ENCODE data around the gene ANKFN1. TPM values are rescaled to one million over a fixed set of nuclear protein-coding genes. Genes with fewer than 3 reads are reported as not detected.
A peak's percentile ranks its signal among the peaks of the same experiment; 100 is the strongest.

The ANKFN1 gene
- total RNA-seq, 2 donors from 2014 or later: 0.26 to 0.33 TPM

- Histone ChIP-seq H3K27ac (no peak overlapping the region), H3K4me3 (no peak overlapping the region), H3K27me3 (no peaks in the 10 kb centered on the region), H3K36me3 (replicated peaks in 1 of 2; ENCODE audit: insufficient read depth in 1 of 2, low read depth in 2 of 2) (no peaks in the 10 kb centered on the region), H3K4me1 (no peaks in the 10 kb centered on the region), H3K9me3 (no peaks in the 10 kb centered on the region)
- intact Hi-C loops (cut with DNase I): no loop called here
- ATAC-seq (no peak), DNase-seq (no peak)
- 70 to 78% methylated on average over 2 of the region's 2 CpGs for WGBS, 2 donors
- TF ChIP-seq CTCF (IDR thresholded peaks at IDR 0.05): no peak
- no peak for TF ChIP-seq POLR2A (IDR thresholded peaks at IDR 0.05)
Measured at GRCh38 chr17:56497132-56497531, 343.9 kb downstream of the ANKFN1 start.

GRCh38 chr17:56499799-56500388 lies 346.6 kb downstream of the ANKFN1 start:
- peak in 1 of 4 donors; percentile 8 for DNase-seq
- intact Hi-C loops (cut with DNase I): no loop called here
- Histone ChIP-seq H3K9me3 (no peaks in the 10 kb centered on the region), H3K27ac (no peak overlapping the region), H3K4me3 (no peak overlapping the region), H3K27me3 (no peaks in the 10 kb centered on the region), H3K36me3 (replicated peaks in 1 of 2; ENCODE audit: insufficient read depth in 1 of 2, low read depth in 2 of 2) (no peaks in the 10 kb centered on the region), H3K4me1 (no peaks in the 10 kb centered on the region)
- ATAC-seq: no peak
- TF ChIP-seq POLR2A (IDR thresholded peaks at IDR 0.05): no peak
- peak in 4 of 7 experiments; percentile 10 to 24 (median 12) for TF ChIP-seq CTCF (IDR thresholded peaks at IDR 0.05)
- 38 to 59% methylated on average over 1 of the region's 1 CpG for WGBS, 2 donors

- intact Hi-C loops (cut with DNase I): no loop called here
- WGBS, 2 donors: 47 to 62% methylated on average over 5 of the region's 5 CpGs
- H3K27ac ChIP-seq: no peak overlapping the region
- H3K4me3 ChIP-seq: no peak overlapping the region
- no peaks in the 10 kb centered on the region for H3K9me3 ChIP-seq
- ATAC-seq: no peak
- no peaks in the 10 kb centered on the region for H3K4me1 ChIP-seq
- no peak for TF ChIP-seq CTCF (IDR thresholded peaks at IDR 0.05)
- no peak for TF ChIP-seq POLR2A (IDR thresholded peaks at IDR 0.05)
- DNase-seq: no peak
- H3K36me3 ChIP-seq (replicated peaks in 1 of 2; ENCODE audit: insufficient read depth in 1 of 2, low read depth in 2 of 2): no peaks in the 10 kb centered on the region
- H3K27me3 ChIP-seq: no peaks in the 10 kb centered on the region
Measured at GRCh38 chr17:56502120-56502654, 348.9 kb downstream of the ANKFN1 start.

- Histone ChIP-seq H3K9me3 (no peaks in the 10 kb centered on the region), H3K4me3 (no peak overlapping the region), H3K4me1 (no peaks in the 10 kb centered on the region), H3K27me3 (no peaks in the 10 kb centered on the region), H3K27ac (no peak overlapping the region), H3K36me3 (replicated peaks in 1 of 2; ENCODE audit: insufficient read depth in 1 of 2, low read depth in 2 of 2) (no peaks in the 10 kb centered on the region)
- TF ChIP-seq POLR2A (IDR thresholded peaks at IDR 0.05) (no peak), CTCF (IDR thresholded peaks at IDR 0.05) (no peak)
- intact Hi-C loops (cut with DNase I): no loop called here
- DNase-seq: no peak
- 88 to 92% methylated on average over 2 of the region's 2 CpGs for WGBS, 2 donors
- ATAC-seq: no peak
Measured at GRCh38 chr17:56505154-56505756, 352.0 kb downstream of the ANKFN1 start.

GRCh38 chr17:56506349-56506748 lies 353.1 kb downstream of the ANKFN1 start:
- H3K9me3 ChIP-seq: no peaks in the 10 kb centered on the region
- DNase-seq: no peak
- no peak for TF ChIP-seq CTCF (IDR thresholded peaks at IDR 0.05)
- TF ChIP-seq POLR2A (IDR thresholded peaks at IDR 0.05): no peak
- intact Hi-C loops (cut with DNase I): no loop called here
- H3K4me1 ChIP-seq: no peaks in the 10 kb centered on the region
- H3K27me3 ChIP-seq: no peaks in the 10 kb centered on the region
- H3K36me3 ChIP-seq (replicated peaks in 1 of 2; ENCODE audit: insufficient read depth in 1 of 2, low read depth in 2 of 2): no peaks in the 10 kb centered on the region
- no peak for ATAC-seq
- no peak overlapping the region for H3K27ac ChIP-seq
- H3K4me3 ChIP-seq: no peak overlapping the region

Data from body of pancreas (tissue), 4 donors.